SH-SY5Y (cell line): ENCODE results near the gene ARHGAP32.

Source experiments
- GATA2 ChIP-seq: IDR thresholded peaks from 2 replicates; pipeline ENCODE4 v1.6.1; 2011; ENCODE audit warnings: mild to moderate bottlenecking, low read depth, low read length
- GATA3 ChIP-seq: IDR thresholded peaks from 2 replicates; pipeline ENCODE4 v1.6.1; 2011; ENCODE audit warnings: low read depth, mild to moderate bottlenecking, low read length, moderate library complexity

GRCh38 chr11:128962896-128963295, 229.2 kb downstream of the ARHGAP32 start:
- TF ChIP-seq GATA3, result no peak
- no peak for TF ChIP-seq GATA2
